Adrenal gland (tissue), 12 donors: Measurements from ENCODE around the gene TESPA1. TPM values are rescaled to one million over a fixed set of nuclear protein-coding genes. Genes with fewer than 3 reads are reported as not detected.

Experiments
- DNase-seq, 7 donors: peaks; one replicate each; pipeline ENCODE4 v3.0.0-alpha.2; 2019 to 2020
- H3K27ac ChIP-seq, 5 donors: fragments of 200-600 bp; sonication (generic) in 4 of 5; 1 replicate in 3 of 5; 2 replicates in 2 of 5; pipeline versions ENCODE4 v1.5.1 to v1.8.0; 2016 to 2020; ENCODE audit warnings: mild to moderate bottlenecking in 1 of 5
- H3K27me3 ChIP-seq: fragments of 200-600 bp; 2 replicates; pipeline ENCODE4 v1.8.0; 2021
- H3K36me3 ChIP-seq, 2 donors: fragments of 200-600 bp; replicated peaks in 1 of 2; 1 replicate in 1 of 2; 2 replicates in 1 of 2; pipeline versions ENCODE4 v1.5.1 to v1.8.0; 2018 to 2022
- H3K4me1 ChIP-seq, 2 donors: fragments of 200-600 bp; replicated peaks in 1 of 2; 1 replicate in 1 of 2; 2 replicates in 1 of 2; pipeline versions ENCODE4 v1.5.1 to v1.8.0; 2018 to 2021
- H3K4me3 ChIP-seq, 4 donors: fragments of 200-600 bp; sonication (generic) in 3 of 4; one replicate each; pipeline ENCODE4 v1.5.1; 2016 to 2018
- H3K9me3 ChIP-seq, 3 donors: fragments of 200-600 bp; sonication (generic) in 1 of 3; replicated peaks in 1 of 3; 1 replicate in 2 of 3; 2 replicates in 1 of 3; pipeline versions ENCODE4 v1.5.1 to v1.8.0; 2016 to 2021
- POLR2A ChIP-seq, 2 donors: fragments of 450-650 bp; IDR thresholded peaks; one replicate each; pipeline ENCODE4 v1.6.1; 2017; ENCODE audit warnings: antibody characterized with exemption in 2 of 2, mild to moderate bottlenecking in 2 of 2, moderate library complexity in 1 of 2
- WGBS, 4 donors: extraction: QIAGEN DNeasy Blood & Tissue Kit in 2 of 4; methylation state at CpG; one replicate each; pipeline versions ENCODE4 v1.1.5 to v1.1.7; 2013 to 2017; 5-methylcytosine and 5-hydroxymethylcytosine counted together
- intact Hi-C, 2 donors: fragments of 100-400 bp; cut with DNase I; formaldehyde crosslinking; loops; one replicate each; pipeline versions ENCODE4 v1.14.1 to v1.15.0; 2022 to 2023
- polyA plus RNA-seq, 3 donors: library from polyadenylated mRNA; stranded (reverse); fragments of 200-250 nt in 2 of 3; fragments of 350-450 nt in 1 of 3; fragmentation: Illumina TruSeq in 1 of 3; extraction: RNeasy Lipid Tissue Mini Kit (QIAGEN cat#74804) in 1 of 3; gene quantifications; one replicate each; pipeline ENCODE4 v1.2.3, GENCODE V29; 2013 to 2014
- total RNA-seq, 9 donors: library from RNA; depleted of rRNA in 4 of 9; stranded (reverse); fragments of >200 nt in 4 of 9; fragments of 120-200 nt in 1 of 9; fragmentation: NEBNext Ultra II Directional in 1 of 9; extraction: Animal tissue kit (Norgen Biotek cat#: 25700) in 1 of 9; gene quantifications; one replicate each; pipeline versions ENCODE4 v1.1.0 to v1.2.4, GENCODE V29; 2013 to 2023
- TF ChIP-seq, protein P1 (sequence below), 6 experiments: fragments of 450-650 bp in 4 of 6; fragments of 200-600 bp in 2 of 6; sonication (generic) in 1 of 6; IDR thresholded peaks; 1 replicate in 5 of 6; 2 replicates in 1 of 6; pipeline versions ENCODE4 v1.5.1 to v1.8.0; 2016 to 2021; ENCODE audit warnings: antibody characterized with exemption in 6 of 6, mild to moderate bottlenecking in 2 of 6, moderate library complexity in 1 of 6
- donor health status: healthy with polysubstance abuse.
- donor health status: Bipolar disorder and iron deficiency.
- donor health status: DM: yes; HTN: yes; CAD: no.
- donor health status: DM: no; HTN: no; CAD: no.
- donor health status: DM: no; HTN: no; CAD: no.
- donor health status: DM: yes; HTN: yes; CAD: no.

Gene TESPA1
- total and polyA plus RNA-seq, 12 donors: 0.11 to 2.0 (median 0.23) TPM; not detected in 3

DNA sequence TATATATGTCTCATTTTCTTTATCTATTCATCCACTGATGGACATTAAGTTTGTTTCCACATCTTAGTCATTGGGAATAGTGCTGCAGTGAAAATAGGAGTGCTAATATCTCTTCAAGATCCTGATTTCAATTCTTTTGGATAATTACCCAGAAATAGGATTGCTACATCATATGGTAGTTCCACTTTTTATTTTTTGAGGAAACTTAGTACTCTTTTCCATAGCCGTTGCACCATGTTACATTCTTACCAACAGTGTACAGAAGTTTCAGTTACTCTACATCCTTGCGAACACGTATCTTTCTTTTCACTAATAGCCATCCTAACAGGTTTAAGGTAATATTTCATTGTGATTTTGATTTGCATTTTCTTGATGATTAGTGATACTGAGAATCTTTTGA is 29.8 kb downstream of the TESPA1 start:
- 71 to 85% (median 79%) methylated on average over 3 of the region's 3 CpGs for WGBS, 4 donors
- H3K4me3 ChIP-seq: no peak overlapping the region
- intact Hi-C loops: loop anchor here (5.0 to 10.0 kb wide), 4 partner anchors 100 to 358 kb away; partner anchors contain the start of gene MUCL1 (in 2 of the 2)
- no peak for DNase-seq
- no peak overlapping the region for H3K27ac ChIP-seq
- H3K36me3 ChIP-seq: no peaks in the 10 kb centered on the region
- H3K27me3 ChIP-seq: peaks cover 6% of the 10 kb centered on the region
- no peak for TF ChIP-seq POLR2A (IDR thresholded peaks at IDR 0.05)
- TF ChIP-seq, protein P1, sequence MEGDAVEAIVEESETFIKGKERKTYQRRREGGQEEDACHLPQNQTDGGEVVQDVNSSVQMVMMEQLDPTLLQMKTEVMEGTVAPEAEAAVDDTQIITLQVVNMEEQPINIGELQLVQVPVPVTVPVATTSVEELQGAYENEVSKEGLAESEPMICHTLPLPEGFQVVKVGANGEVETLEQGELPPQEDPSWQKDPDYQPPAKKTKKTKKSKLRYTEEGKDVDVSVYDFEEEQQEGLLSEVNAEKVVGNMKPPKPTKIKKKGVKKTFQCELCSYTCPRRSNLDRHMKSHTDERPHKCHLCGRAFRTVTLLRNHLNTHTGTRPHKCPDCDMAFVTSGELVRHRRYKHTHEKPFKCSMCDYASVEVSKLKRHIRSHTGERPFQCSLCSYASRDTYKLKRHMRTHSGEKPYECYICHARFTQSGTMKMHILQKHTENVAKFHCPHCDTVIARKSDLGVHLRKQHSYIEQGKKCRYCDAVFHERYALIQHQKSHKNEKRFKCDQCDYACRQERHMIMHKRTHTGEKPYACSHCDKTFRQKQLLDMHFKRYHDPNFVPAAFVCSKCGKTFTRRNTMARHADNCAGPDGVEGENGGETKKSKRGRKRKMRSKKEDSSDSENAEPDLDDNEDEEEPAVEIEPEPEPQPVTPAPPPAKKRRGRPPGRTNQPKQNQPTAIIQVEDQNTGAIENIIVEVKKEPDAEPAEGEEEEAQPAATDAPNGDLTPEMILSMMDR (IDR thresholded peaks at IDR 0.05): no peak
- H3K4me1 ChIP-seq: no peaks in the 10 kb centered on the region
- no peaks in the 10 kb centered on the region for H3K9me3 ChIP-seq

DNA sequence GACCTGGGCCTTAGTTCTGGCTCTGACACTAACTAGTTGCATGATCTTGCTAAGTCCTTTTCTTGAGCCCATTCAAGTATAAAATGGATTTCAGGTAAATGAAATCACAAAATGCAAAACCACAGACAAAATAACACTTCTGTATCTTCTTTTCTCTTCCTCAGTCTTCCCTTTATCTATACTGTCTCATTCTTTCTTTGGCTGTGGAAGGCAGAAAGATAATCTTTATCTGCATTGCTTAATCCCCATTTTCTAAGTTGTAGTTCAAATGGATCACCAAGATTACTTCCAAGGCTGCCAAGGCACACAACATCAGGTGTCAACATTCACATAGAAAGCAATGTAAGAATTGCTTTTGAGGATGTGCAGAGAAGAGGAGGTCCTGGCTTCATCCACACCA is 30.3 kb downstream of the TESPA1 start:
- Histone ChIP-seq H3K36me3 (no peaks in the 10 kb centered on the region), H3K9me3 (no peaks in the 10 kb centered on the region), H3K27me3 (peaks cover 6% of the 10 kb centered on the region), H3K4me3 (no peak overlapping the region), H3K27ac (no peak overlapping the region), H3K4me1 (no peaks in the 10 kb centered on the region)
- DNase-seq: no peak
- TF ChIP-seq, protein P1 (IDR thresholded peaks at IDR 0.05): no peak
- no peak for TF ChIP-seq POLR2A (IDR thresholded peaks at IDR 0.05)
- intact Hi-C loops: loop anchor here (10.0 kb wide), 1 partner anchor 99 kb away; the partner anchor contains the start of gene MUCL1 (in 2 of the 2)

DNA sequence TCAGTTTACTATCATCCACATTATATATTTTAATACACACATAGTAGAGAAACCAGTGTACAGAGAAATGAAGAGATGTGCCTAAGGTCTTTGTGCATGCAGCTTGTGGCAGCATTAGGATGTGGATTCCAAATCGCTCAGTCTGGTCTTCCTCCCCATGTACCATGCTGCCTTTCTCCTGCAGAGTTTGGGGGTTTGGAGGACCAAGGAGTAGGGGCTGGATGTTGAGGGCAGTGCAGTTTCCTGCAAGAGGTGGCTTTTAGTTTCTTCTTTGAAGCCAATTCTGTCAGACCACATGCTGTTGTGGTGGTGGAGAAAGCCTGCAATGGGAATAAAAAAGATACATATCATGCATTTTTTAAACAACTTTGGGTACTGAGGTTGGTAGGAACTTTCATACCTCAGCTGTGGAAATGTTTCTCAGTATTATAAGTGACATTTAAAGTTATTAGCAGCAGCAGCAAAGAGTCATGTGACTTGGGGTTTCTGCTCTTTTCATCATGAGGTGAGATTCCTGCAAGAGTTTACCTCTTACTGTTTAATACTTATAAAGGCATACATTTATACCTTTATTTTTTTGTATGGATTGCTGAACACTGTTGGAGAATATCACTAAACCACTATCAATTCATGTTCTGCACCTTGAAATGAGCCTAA is 34.4 kb downstream of the TESPA1 start:
- Histone ChIP-seq H3K4me1 (no peaks in the 10 kb centered on the region), H3K4me3 (no peak overlapping the region), H3K27me3 (no peaks in the 10 kb centered on the region), H3K27ac (no peak overlapping the region), H3K36me3 (no peaks in the 10 kb centered on the region), H3K9me3 (no peaks in the 10 kb centered on the region)
- no peak for DNase-seq
- 86 to 100% (median 93%) methylated on average over 1 of the region's 1 CpG for WGBS, 4 donors
- TF ChIP-seq, protein P1 (IDR thresholded peaks at IDR 0.05): no peak
- no peak for TF ChIP-seq POLR2A (IDR thresholded peaks at IDR 0.05)
- intact Hi-C loops: loop anchor here (10.0 kb wide), 1 partner anchor 95 kb away; the partner anchor contains the start of gene MUCL1 (in 2 of the 2)

DNA sequence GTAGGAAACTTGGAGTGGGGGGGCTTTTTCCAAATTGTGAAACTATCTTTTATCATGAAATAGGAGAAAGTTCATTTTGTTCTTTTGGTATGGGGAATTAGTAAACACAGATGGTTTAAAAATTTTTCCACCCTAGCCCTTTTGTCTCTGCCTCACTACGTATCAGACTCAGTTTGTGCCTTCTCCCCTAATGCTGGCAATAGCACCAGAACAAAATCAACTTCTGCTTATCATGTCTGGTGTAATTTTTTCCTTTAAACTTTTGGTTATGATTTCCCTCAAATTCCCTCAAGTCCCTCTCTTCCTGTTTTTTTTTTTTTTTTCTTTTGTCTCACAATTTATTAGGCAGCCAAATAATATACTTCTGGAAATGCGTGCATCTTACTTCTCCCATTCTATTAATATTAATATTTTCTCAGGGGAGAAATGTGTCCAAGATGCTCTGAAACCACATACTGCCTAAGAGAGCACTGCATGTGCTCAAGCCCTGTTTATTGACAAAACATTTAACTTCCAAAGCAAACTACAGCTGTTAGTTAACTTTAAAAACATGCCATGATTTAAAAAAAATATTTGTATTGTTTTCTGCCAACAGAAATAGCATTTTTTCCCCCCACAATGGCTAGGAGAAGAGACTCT is 35.4 kb downstream of the TESPA1 start:
- Histone ChIP-seq H3K4me3 (no peak overlapping the region), H3K4me1 (no peaks in the 10 kb centered on the region), H3K27me3 (no peaks in the 10 kb centered on the region), H3K27ac (no peak overlapping the region), H3K9me3 (no peaks in the 10 kb centered on the region), H3K36me3 (no peaks in the 10 kb centered on the region)
- no peak for DNase-seq
- intact Hi-C loops: no loop called here
- WGBS, 4 donors: 50 to 73% (median 63%) methylated on average over 2 of the region's 2 CpGs
- TF ChIP-seq, protein P1 (IDR thresholded peaks at IDR 0.05): no peak
- TF ChIP-seq POLR2A (IDR thresholded peaks at IDR 0.05): no peak
